CD14-positive monocyte (primary cell): ENCODE measurements around the gene POLR2H. TPM values are rescaled to one million over a fixed set of nuclear protein-coding genes. Genes with fewer than 3 reads are reported as not detected.

ENCODE experiments used
- DNase-seq, 3 donors: peaks; one replicate each; pipeline ENCODE4 v3.0.0-alpha.2; 2011 to 2022
- H2AFZ ChIP-seq: 2 replicates; pipeline ENCODE4 v1.6.0; 2012; ENCODE audit warnings: mild to moderate bottlenecking, low read depth, low read length, inconsistent platforms; ENCODE audit not compliant: insufficient read depth, poor library complexity, severe bottlenecking
- H3K27ac ChIP-seq, 2 donors: 1 replicate in 1 of 2; 2 replicates in 1 of 2; pipeline ENCODE4 v1.5.1; 2012 to 2013; ENCODE audit warnings: low read length in 2 of 2, control low read depth in 1 of 2, inconsistent platforms in 1 of 2, low read depth in 1 of 2, mild to moderate bottlenecking in 1 of 2
- H3K27me3 ChIP-seq, 2 donors: one replicate each; pipeline versions ENCODE4 v1.6.0 to v1.6.1; 2011 to 2013; ENCODE audit warnings: low read length in 2 of 2; ENCODE audit not compliant: control insufficient read depth in 2 of 2, insufficient read depth in 2 of 2
- H3K36me3 ChIP-seq, 2 donors: replicated peaks in 1 of 2; 1 replicate in 1 of 2; 2 replicates in 1 of 2; pipeline versions ENCODE4 v1.5.1 to v1.6.1; 2012 to 2013; ENCODE audit warnings: low read length in 2 of 2, control low read depth in 1 of 2, inconsistent platforms in 1 of 2, mild to moderate bottlenecking in 1 of 2; ENCODE audit not compliant: insufficient read depth in 2 of 2, control insufficient read depth in 1 of 2
- H3K4me1 ChIP-seq, 2 donors: 1 replicate in 1 of 2; 2 replicates in 1 of 2; pipeline versions ENCODE4 v1.5.1 to v1.6.1; 2012 to 2013; ENCODE audit warnings: low read length in 2 of 2, control low read depth in 1 of 2, inconsistent platforms in 1 of 2, mild to moderate bottlenecking in 1 of 2, moderate library complexity in 1 of 2; ENCODE audit not compliant: insufficient read depth in 2 of 2, control insufficient read depth in 1 of 2
- H3K4me2 ChIP-seq: replicated peaks from 2 replicates; pipeline ENCODE3; 2012; ENCODE audit warnings: low read length, moderate library complexity, mild to moderate bottlenecking; ENCODE audit not compliant: poor library complexity, severe bottlenecking; ENCODE audit errors: extremely low read depth
- H3K4me3 ChIP-seq, 3 experiments: fragments of 200-600 bp in 1 of 3; sonication (generic) in 1 of 3; replicated peaks in 1 of 3; 1 replicate in 2 of 3; 2 replicates in 1 of 3; pipeline ENCODE4 v1.5.1; 2011 to 2013; ENCODE audit warnings: low read length in 3 of 3, mild to moderate bottlenecking in 3 of 3, control low read depth in 2 of 3, low read depth in 2 of 3, inconsistent platforms in 1 of 3, moderate library complexity in 1 of 3
- H3K79me2 ChIP-seq: 2 replicates; pipeline ENCODE4 v1.6.0; 2012; ENCODE audit warnings: mild to moderate bottlenecking, control low read depth, inconsistent platforms, low read length, moderate library complexity; ENCODE audit not compliant: insufficient read depth
- H3K9ac ChIP-seq: 2 replicates; pipeline ENCODE4 v1.6.0; 2017; ENCODE audit warnings: low read length, mild to moderate bottlenecking; ENCODE audit not compliant: insufficient read depth, poor library complexity, severe bottlenecking
- H3K9me3 ChIP-seq, 2 donors: replicated peaks in 1 of 2; 1 replicate in 1 of 2; 2 replicates in 1 of 2; pipeline versions ENCODE4 v1.5.1 to v1.6.1; 2012 to 2013; ENCODE audit warnings: low read length in 2 of 2, control low read depth in 1 of 2; ENCODE audit not compliant: control insufficient read depth in 1 of 2, insufficient read depth in 1 of 2
- H4K20me1 ChIP-seq: 2 replicates; pipeline ENCODE4 v1.6.0; 2012; ENCODE audit warnings: mild to moderate bottlenecking, low read length, control low read depth, moderate library complexity; ENCODE audit not compliant: insufficient read depth
- H3K27ac Mint-ChIP-seq, 7 donors: one replicate each; pipeline ENCODE4 v1.8.0; 2020; ENCODE audit warnings: mild to moderate bottlenecking in 7 of 7, mixed read lengths in 7 of 7, moderate library complexity in 6 of 7, inconsistent platforms in 2 of 7
- H3K27me3 Mint-ChIP-seq, 3 donors: one replicate each; pipeline ENCODE4 v1.8.0; 2021 to 2022; ENCODE audit warnings: low read depth in 3 of 3, mild to moderate bottlenecking in 3 of 3, mixed read lengths in 3 of 3, moderate library complexity in 3 of 3, inconsistent platforms in 1 of 3
- H3K36me3 Mint-ChIP-seq, 2 donors: one replicate each; pipeline ENCODE4 v1.8.0; 2020; ENCODE audit warnings: mixed read lengths in 2 of 2, inconsistent platforms in 1 of 2, mild to moderate bottlenecking in 1 of 2
- H3K4me1 Mint-ChIP-seq: one replicate; pipeline ENCODE4 v1.8.0; 2020; ENCODE audit warnings: mild to moderate bottlenecking, mixed read lengths
- H3K4me3 Mint-ChIP-seq, 2 donors: one replicate each; pipeline ENCODE4 v1.8.0; 2020; ENCODE audit warnings: mild to moderate bottlenecking in 2 of 2, mixed read lengths in 2 of 2, moderate library complexity in 1 of 2
- H3K9me3 Mint-ChIP-seq, 7 donors: one replicate each; pipeline ENCODE4 v1.8.0; 2020 to 2022; ENCODE audit warnings: mixed read lengths in 7 of 7, mild to moderate bottlenecking in 6 of 7, moderate library complexity in 6 of 7, inconsistent platforms in 2 of 7
- CTCF ChIP-seq: fragments of 200-600 bp; IDR thresholded peaks from one replicate; pipeline ENCODE4 v1.8.0; 2022; ENCODE audit warnings: antibody characterized with exemption, mild to moderate bottlenecking
- WGBS: methylation state at CpG from one replicate; pipeline ENCODE4 v1.1.5; 2013; ENCODE audit warnings: missing lambda C conversion rate; ENCODE audit not compliant: insufficient coverage; 5-methylcytosine and 5-hydroxymethylcytosine counted together
- intact Hi-C, 2 donors: fragments of 100-400 bp; cut with micrococcal nuclease; formaldehyde crosslinking; loops; one replicate each; pipeline versions ENCODE4 v1.15.0 to v1.15.1; 2023
- polyA plus RNA-seq, 3 donors: library from polyadenylated mRNA; depleted of rRNA in 1 of 3; unstranded in 2 of 3; stranded (reverse) in 1 of 3; fragments of 300-500 nt in 2 of 3; fragments of >200 nt in 1 of 3; fragmentation: Illumina TruSeq in 2 of 3; gene quantifications; 1 replicate in 2 of 3; 2 replicates in 1 of 3; pipeline ENCODE4 v1.2.3, GENCODE V29; 2012 to 2021

POLR2H gene
- polyA plus RNA-seq, 3 donors, result 21.7 to 67.3 (median 24.6) TPM

DNA sequence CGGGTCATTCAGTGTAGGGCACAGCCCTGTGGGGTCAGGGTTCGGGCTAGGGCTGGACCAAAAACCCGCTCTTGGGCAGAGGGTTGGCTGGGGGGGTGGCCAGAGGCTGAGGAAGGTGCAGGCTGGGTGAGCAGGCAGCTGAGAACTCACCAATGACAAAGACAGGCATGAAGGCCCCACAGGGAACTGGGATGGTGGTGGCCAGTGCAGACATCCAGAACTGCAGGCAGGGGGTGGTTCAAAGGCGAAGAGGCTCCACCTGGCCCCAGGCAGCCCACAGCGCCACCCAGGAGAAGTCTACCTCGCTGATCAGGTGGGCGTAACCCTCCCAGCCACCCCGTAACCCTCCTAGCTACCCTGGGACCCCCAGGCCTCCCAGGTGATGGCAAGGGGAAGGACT, 6.8 kb upstream of the POLR2H start:
- no peak for TF ChIP-seq CTCF
- H3K4me2 ChIP-seq, result no peak overlapping the region
- no peaks in the 10 kb centered on the region for H3K4me1 Mint-ChIP-seq

DNA sequence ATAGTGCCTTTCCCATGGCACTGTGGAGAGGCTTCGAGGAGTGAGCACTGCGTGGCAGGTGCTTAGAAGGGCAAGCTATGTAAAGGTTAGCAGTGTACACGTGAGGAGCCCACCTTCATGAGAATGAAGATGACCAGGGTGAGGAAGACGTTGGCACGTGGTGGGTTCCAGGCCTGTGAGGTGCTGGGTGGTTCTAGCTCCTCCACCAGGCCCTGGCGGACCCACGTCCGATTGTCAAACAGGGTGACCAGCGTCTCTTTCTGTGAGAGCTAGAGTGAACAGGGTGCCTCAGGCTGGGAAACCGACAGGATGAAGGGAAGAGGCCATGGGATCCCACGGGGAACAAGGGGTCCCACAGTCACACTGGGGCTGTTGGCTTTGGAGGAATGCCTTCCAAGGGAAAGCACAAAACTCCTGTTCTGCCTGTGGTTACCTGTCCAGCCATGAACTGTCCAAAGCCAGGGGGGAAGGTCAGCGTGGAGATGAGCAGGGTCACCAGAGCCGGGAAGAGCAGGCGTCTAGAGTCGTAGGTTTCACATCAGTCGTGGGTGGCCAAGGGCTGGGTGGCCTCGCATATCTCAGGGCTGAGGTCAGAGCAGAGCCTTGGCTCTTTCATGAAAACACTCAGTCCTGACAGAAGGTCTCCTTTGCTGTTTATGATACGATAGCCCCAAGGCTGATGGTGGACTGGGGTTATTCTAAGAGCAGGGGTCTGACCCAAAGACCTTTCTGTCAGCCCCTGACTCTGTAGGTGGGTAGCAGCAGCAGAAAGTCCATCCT, 6.1 kb upstream of the POLR2H start:
- no peak for DNase-seq
- Mint-ChIP-seq H3K4me1 (no peaks in the 10 kb centered on the region), H3K27ac (no peak overlapping the region), H3K4me3 (no peak overlapping the region), H3K27me3 (peaks cover 10 to 13% (median 11%) of the 10 kb centered on the region in 3 donors), H3K9me3 (peaks cover 0 to 1% (median 0%) of the 10 kb centered on the region in 7 donors), H3K36me3 (no peaks in the 10 kb centered on the region)
- H4K20me1 ChIP-seq, result no peaks in the 10 kb centered on the region
- no peaks in the 10 kb centered on the region for H3K36me3 ChIP-seq
- H2AFZ ChIP-seq, result no peak overlapping the region
- no peak overlapping the region for H3K4me3 ChIP-seq
- no peak for TF ChIP-seq CTCF
- peaks cover 0 to 5% of the 10 kb centered on the region in 2 donors for H3K27me3 ChIP-seq
- H3K4me2 ChIP-seq, result no peak overlapping the region
- no peaks in the 10 kb centered on the region for H3K9me3 ChIP-seq
- H3K27ac ChIP-seq, result no peak overlapping the region
- H3K4me1 ChIP-seq, result peaks cover 0 to under 1% of the 10 kb centered on the region in 2 donors
- intact Hi-C loops, result no loop called here
- 97% methylated on average over 16 of the region's 18 CpGs for WGBS
- H3K79me2 ChIP-seq, result no peaks in the 10 kb centered on the region
- no peak overlapping the region for H3K9ac ChIP-seq

More for the DNA sequence above, 6.8 kb upstream of the POLR2H start:
- no peak overlapping the region for H3K9ac ChIP-seq
- H3K4me1 ChIP-seq, result no peaks in the 10 kb centered on the region
- Mint-ChIP-seq H3K9me3 (peaks cover 0 to 1% (median 0%) of the 10 kb centered on the region in 7 donors), H3K27ac (no peak overlapping the region), H3K27me3 (peaks cover 4 to 8% (median 8%) of the 10 kb centered on the region in 3 donors), H3K36me3 (no peaks in the 10 kb centered on the region), H3K4me3 (no peak overlapping the region)
- H2AFZ ChIP-seq, result no peak overlapping the region
- DNase-seq, result no peak
- H3K79me2 ChIP-seq, result no peaks in the 10 kb centered on the region
- H3K27ac ChIP-seq, result no peak overlapping the region
- no peaks in the 10 kb centered on the region for H3K9me3 ChIP-seq
- intact Hi-C loops, result no loop called here
- H4K20me1 ChIP-seq, result no peaks in the 10 kb centered on the region
- H3K36me3 ChIP-seq, result no peaks in the 10 kb centered on the region
- WGBS, result 78% methylated on average over 3 of the region's 8 CpGs
- H3K27me3 ChIP-seq, result no peaks in the 10 kb centered on the region
- no peak overlapping the region for H3K4me3 ChIP-seq
